GM12865 (cell line): ENCODE data around the gene PRDM15.

Experiments
- DNase-seq: peaks from one replicate; pipeline ENCODE4 v3.0.0; 2010; ENCODE audit warnings: low read depth
- H3K4me3 ChIP-seq: 2 replicates; pipeline ENCODE4 v1.5.1; 2011; ENCODE audit warnings: mild to moderate bottlenecking, low read depth, low read length, control low read depth
- TF ChIP-seq, protein P1 (sequence below): IDR thresholded peaks from 2 replicates; pipeline ENCODE4 v1.5.1; 2011; ENCODE audit warnings: low read length, control low read depth, low read depth, inconsistent platforms; ENCODE audit not compliant: insufficient read depth; ENCODE audit errors: missing control alignments

The PRDM15 gene

DNA sequence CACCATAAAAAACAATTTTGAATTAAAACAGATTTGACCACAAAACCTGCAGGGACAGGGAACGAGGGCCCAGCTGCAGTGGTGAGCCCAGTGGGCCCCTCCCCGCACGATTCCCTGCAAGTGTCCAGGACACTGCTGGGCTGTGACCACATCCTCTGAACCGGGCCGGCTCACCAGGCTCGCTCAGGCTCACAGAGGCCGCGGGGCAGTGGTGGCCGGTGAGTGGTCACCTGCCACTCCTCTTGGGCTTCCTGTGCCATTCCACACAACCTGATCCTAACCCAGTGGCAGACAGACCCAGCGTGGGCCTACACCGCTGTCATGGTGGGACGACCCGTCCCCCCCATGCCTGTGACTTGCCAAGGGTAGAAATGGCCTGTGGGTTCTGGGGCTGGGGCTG lies 75.8 kb downstream of the PRDM15 start:
- TF ChIP-seq, protein P1, sequence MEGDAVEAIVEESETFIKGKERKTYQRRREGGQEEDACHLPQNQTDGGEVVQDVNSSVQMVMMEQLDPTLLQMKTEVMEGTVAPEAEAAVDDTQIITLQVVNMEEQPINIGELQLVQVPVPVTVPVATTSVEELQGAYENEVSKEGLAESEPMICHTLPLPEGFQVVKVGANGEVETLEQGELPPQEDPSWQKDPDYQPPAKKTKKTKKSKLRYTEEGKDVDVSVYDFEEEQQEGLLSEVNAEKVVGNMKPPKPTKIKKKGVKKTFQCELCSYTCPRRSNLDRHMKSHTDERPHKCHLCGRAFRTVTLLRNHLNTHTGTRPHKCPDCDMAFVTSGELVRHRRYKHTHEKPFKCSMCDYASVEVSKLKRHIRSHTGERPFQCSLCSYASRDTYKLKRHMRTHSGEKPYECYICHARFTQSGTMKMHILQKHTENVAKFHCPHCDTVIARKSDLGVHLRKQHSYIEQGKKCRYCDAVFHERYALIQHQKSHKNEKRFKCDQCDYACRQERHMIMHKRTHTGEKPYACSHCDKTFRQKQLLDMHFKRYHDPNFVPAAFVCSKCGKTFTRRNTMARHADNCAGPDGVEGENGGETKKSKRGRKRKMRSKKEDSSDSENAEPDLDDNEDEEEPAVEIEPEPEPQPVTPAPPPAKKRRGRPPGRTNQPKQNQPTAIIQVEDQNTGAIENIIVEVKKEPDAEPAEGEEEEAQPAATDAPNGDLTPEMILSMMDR: no peak
- DNase-seq: no peak
- H3K4me3 ChIP-seq: no peak overlapping the region

GRCh38 chr21:41802684-41803083 lies 76.5 kb downstream of the PRDM15 start:
- TF ChIP-seq, protein P1: no peak
- no peak for DNase-seq
- no peak overlapping the region for H3K4me3 ChIP-seq

DNA sequence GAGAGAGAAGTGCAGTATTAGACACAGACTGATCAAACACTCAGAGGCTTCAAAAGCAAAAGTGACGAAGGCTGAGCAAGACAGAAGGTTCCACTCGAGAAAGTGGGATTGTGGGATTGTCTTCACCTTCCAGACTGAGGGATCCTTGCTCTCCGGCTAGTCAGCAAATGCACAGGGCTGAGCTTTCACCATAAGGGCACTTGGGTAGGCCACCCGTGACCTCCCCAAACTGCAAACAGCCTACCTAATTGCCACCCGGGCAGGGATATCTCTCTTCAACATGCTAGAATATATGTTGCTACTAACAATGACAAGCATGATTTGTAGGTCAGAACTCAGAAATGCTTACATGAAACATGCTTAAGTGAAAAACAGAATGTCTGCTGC lies 77.0 kb downstream of the PRDM15 start:
- DNase-seq: no peak
- TF ChIP-seq, protein P1: no peak
- no peak overlapping the region for H3K4me3 ChIP-seq

DNA sequence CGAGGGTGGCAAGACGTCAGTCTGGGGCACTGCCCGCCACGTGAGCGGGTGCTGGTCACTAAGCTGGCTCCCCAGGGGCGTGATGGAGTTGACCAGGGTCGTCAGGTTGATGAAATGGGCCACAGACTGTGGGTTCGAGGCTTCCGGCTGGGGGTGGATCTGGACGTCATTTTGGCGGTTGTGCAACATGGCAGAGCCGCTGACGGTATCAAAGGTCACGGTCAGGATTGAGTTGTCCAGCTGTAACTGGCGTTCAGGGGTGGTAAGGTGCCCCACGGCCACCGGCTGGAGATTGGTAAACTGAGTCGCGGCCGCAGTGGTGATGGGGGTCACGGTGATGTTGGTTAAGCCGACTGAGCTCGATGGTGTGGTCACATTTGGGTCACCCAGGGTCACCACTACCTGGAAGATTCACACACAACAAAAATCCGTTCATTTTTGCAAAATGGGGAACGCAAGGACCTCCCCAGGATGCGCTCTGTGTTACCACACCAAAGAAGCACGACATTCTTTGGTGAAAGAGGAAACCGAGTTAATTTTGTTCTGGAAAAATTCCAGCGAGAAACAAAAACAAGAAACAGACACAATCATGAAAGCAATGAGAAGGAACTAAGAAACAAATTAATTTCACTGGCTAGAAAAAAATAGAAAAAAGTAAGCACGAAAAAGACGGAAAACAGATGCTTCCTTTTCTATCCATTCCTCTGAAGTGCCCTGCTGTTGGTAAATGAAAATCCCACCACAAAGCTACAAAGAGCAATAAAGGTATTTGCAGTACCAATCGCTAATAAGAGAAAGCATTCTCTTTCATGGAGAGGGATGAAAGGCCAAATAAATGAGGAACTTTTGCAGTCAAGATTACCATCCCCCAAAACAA lies 77.6 kb downstream of the PRDM15 start:
- DNase-seq: no peak
- TF ChIP-seq, protein P1: no peak
- no peak overlapping the region for H3K4me3 ChIP-seq

DNA sequence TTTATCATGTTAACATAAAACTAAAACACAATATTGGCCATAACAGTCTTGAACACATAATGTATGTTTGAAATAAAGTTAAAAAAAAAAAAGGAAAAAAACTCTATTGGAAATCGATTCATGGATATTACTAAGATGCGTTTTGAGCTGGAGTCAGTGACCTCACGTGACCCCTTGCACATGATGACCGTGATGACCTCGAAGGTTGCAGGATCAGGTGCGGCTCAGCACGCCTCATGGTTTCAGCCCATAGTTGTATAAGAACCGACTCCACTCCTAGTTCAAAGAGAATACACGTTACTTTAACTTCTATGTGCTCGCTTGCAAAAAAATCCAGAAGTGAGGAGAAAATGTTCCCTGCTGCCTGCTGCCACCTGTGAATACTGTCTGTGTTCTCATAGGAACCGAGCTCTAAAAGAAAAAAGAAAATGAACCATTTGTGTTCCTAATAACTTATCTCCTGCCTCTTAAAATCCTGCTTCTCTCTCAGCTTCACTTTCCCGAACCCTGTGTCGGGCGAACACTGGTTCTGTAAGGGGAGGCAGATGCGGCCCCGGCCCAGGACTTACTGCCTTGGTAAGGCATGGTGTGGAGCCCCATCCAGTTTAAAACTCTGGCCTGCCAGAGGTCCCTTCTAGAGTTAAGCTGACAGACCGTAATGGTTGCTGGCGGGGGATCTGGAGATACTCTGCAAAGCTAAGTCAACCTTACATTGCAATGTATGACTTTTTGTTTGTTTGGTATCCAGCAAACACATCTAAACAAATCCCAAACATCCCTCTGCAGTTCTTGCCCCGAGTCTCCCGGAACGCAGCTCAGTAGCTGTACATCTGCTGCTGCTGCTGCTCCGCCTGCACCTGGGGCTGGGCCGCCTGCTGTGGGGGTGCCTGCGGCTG lies 78.5 kb downstream of the PRDM15 start:
- no peak for DNase-seq
- TF ChIP-seq, protein P1: no peak
- H3K4me3 ChIP-seq: no peak overlapping the region

DNA sequence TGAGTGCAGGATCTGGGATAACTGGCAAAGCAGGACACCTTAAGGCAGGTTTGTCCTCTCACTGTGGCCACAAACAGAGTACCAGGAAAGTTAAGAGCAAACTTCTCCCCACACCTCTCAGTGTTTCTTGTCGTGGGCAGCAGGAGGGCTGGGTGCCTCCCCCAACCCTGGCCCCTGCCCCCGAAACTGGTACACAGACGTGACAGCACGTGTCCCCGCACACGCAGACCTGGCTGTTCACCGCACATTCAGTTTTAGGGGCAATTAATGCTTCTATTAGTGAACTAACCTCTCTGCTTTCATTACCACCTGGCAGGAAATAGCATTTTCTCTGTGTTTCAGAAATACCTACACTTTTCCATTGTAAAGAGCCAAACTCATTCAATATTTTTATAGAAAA lies 79.4 kb downstream of the PRDM15 start:
- DNase-seq: no peak
- TF ChIP-seq, protein P1: no peak
- H3K4me3 ChIP-seq: no peak overlapping the region
